Stomach (tissue), 9 donors: Measurements from ENCODE around the gene CPZ. TPM values are rescaled to one million over a fixed set of nuclear protein-coding genes. Genes with fewer than 3 reads are reported as not detected.

Source experiments
- DNase-seq, 2 donors: peaks; one replicate each; pipeline versions ENCODE4 v3.0.0 to v3.0.0-alpha.2; 2013 to 2019
- H3K27ac ChIP-seq, 5 donors: fragments of 200-600 bp in 4 of 5; sonication (generic) in 4 of 5; one replicate each; pipeline ENCODE4 v1.5.1; 2013 to 2019; ENCODE audit warnings: mild to moderate bottlenecking in 1 of 5, moderate library complexity in 1 of 5
- H3K27me3 ChIP-seq, 3 donors: fragments of 200-600 bp; sonication (generic); one replicate each; pipeline ENCODE4 v1.5.1; 2017 to 2019; ENCODE audit warnings: mixed run types in 1 of 3
- H3K36me3 ChIP-seq, 4 donors: fragments of 200-600 bp; sonication (generic); 1 replicate in 3 of 4; 2 replicates in 1 of 4; pipeline ENCODE4 v1.5.1; 2016 to 2019
- H3K4me1 ChIP-seq, 4 donors: fragments of 200-600 bp; sonication (generic); one replicate each; pipeline ENCODE4 v1.5.1; 2016 to 2019
- H3K4me3 ChIP-seq, 4 donors: fragments of 200-600 bp; sonication (generic) in 3 of 4; one replicate each; pipeline ENCODE4 v1.5.1; 2016 to 2019; ENCODE audit warnings: mild to moderate bottlenecking in 1 of 4
- H3K9me3 ChIP-seq, 4 donors: fragments of 200-600 bp; sonication (generic); one replicate each; pipeline ENCODE4 v1.5.1; 2016 to 2019
- EP300 ChIP-seq: sonication (generic); formaldehyde crosslinking; IDR thresholded peaks from one replicate; pipeline ENCODE4 v1.6.1; 2017; ENCODE audit warnings: antibody characterized with exemption
- POLR2A ChIP-seq, 4 donors: fragments of 450-650 bp; IDR thresholded peaks; one replicate each; pipeline ENCODE4 v1.6.1; 2016; ENCODE audit warnings: antibody characterized with exemption in 4 of 4, control low read depth in 2 of 4, mild to moderate bottlenecking in 1 of 4, moderate library complexity in 1 of 4
- POLR2AphosphoS5 ChIP-seq, 3 donors: sonication (generic); formaldehyde crosslinking; IDR thresholded peaks; one replicate each; pipeline ENCODE4 v1.6.1; 2016; ENCODE audit warnings: antibody characterized with exemption in 3 of 3
- WGBS, 5 donors: extraction: QIAGEN DNeasy Blood & Tissue Kit in 3 of 5; methylation state at CpG; one replicate each; pipeline versions ENCODE4 v1.1.5 to v1.1.7; 2013 to 2018; 5-methylcytosine and 5-hydroxymethylcytosine counted together
- intact Hi-C: fragments of 100-400 bp; cut with DNase I; formaldehyde crosslinking; loops from one replicate; pipeline ENCODE4 v1.15.1; 2023; ENCODE audit warnings: low total_unique reads
- polyA plus RNA-seq, 3 donors: library from polyadenylated mRNA; stranded (reverse); fragments of 200-250 nt; gene quantifications; one replicate each; pipeline ENCODE4 v1.2.3, GENCODE V29; 2013
- total RNA-seq, 5 donors: library from RNA; depleted of rRNA; stranded (reverse); fragments of >200 nt; gene quantifications; one replicate each; pipeline versions ENCODE4 v1.1.0 to v1.2.3, GENCODE V29; 2014 to 2016
- TF ChIP-seq, protein P1 (sequence below), 7 experiments: fragments of 450-650 bp in 4 of 7; fragments of 200-600 bp in 3 of 7; sonication (generic) in 3 of 7; IDR thresholded peaks; one replicate each; pipeline ENCODE4 v1.5.1; 2016 to 2019; ENCODE audit warnings: antibody characterized with exemption in 7 of 7, control low read depth in 2 of 7, mild to moderate bottlenecking in 1 of 7
- donor health status: healthy with polysubstance abuse.
- donor health status: Bipolar disorder and iron deficiency.
- donor health status: healthy.

CPZ gene
- total and polyA plus RNA-seq, 8 donors = 0.25 to 13.2 (median 3.3) TPM; not detected in 2

- Histone ChIP-seq H3K27ac (no peak overlapping the region), H3K36me3 (no peaks in the 10 kb centered on the region), H3K27me3 (peaks cover 0 to 44% (median 0%) of the 10 kb centered on the region in 3 donors), H3K4me1 (no peaks in the 10 kb centered on the region), H3K9me3 (no peaks in the 10 kb centered on the region), H3K4me3 (no peak overlapping the region)
- WGBS, 5 donors = 80 to 90% (median 82%) methylated on average over 11 of the region's 11 CpGs
- no peak for DNase-seq
- TF ChIP-seq EP300 = no peak
- no peak for TF ChIP-seq POLR2AphosphoS5 (IDR thresholded peaks at IDR 0.05)
- TF ChIP-seq, protein P1, sequence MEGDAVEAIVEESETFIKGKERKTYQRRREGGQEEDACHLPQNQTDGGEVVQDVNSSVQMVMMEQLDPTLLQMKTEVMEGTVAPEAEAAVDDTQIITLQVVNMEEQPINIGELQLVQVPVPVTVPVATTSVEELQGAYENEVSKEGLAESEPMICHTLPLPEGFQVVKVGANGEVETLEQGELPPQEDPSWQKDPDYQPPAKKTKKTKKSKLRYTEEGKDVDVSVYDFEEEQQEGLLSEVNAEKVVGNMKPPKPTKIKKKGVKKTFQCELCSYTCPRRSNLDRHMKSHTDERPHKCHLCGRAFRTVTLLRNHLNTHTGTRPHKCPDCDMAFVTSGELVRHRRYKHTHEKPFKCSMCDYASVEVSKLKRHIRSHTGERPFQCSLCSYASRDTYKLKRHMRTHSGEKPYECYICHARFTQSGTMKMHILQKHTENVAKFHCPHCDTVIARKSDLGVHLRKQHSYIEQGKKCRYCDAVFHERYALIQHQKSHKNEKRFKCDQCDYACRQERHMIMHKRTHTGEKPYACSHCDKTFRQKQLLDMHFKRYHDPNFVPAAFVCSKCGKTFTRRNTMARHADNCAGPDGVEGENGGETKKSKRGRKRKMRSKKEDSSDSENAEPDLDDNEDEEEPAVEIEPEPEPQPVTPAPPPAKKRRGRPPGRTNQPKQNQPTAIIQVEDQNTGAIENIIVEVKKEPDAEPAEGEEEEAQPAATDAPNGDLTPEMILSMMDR (IDR thresholded peaks at IDR 0.05) = no peak
- TF ChIP-seq POLR2A (IDR thresholded peaks at IDR 0.05) = no peak
- intact Hi-C loops = no loop called here
Observed at GRCh38 chr4:8656185-8656517, 63.6 kb downstream of the CPZ start.

DNA sequence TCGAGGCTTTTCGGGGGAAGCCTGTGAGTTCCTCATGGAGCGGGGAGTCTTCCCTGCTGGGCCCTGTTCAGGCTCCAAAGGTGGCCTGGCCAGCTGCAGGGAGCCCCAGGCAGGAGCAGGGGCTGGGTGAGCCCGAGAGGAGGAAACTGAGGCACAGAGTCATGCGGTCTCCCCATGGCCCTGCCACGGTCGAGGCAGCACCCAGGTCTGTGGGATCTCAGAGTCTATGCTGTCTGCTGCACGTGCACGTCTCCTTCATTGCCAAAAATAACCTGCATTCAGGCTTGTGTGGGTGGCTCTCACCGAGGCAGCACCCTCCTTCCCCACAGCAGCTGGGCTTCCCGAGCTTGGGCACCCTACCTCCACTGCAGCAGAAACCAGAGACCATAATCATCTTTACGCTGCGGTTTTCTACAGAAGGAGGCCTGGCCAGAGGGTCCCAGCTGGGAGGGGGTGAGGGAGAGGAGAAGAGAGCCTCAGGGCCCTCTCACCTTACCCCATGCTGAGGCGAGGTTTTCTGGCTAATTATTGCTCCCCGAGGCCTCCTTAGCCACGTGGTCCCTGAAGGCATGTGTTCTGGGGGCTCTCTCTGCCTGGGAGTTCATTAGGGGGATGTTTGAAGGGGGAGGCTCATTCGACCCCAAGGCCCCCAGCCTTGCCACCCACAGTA lies 64.3 kb downstream of the CPZ start:
- WGBS, 5 donors = 65 to 80% (median 71%) methylated on average over 12 to 17 of the region's 17 CpGs
- no peak for DNase-seq
- H3K27ac ChIP-seq = no peak overlapping the region
- H3K4me1 ChIP-seq = no peaks in the 10 kb centered on the region
- TF ChIP-seq POLR2AphosphoS5 (IDR thresholded peaks at IDR 0.05) (no peak), POLR2A (IDR thresholded peaks at IDR 0.05) (no peak), EP300 (no peak)
- TF ChIP-seq, protein P1 (IDR thresholded peaks at IDR 0.05) = no peak
- intact Hi-C loops = no loop called here
- no peaks in the 10 kb centered on the region for H3K36me3 ChIP-seq
- no peak overlapping the region for H3K4me3 ChIP-seq
- peaks cover 0 to 39% (median 0%) of the 10 kb centered on the region in 3 donors for H3K27me3 ChIP-seq
- no peaks in the 10 kb centered on the region for H3K9me3 ChIP-seq

GRCh38 chr4:8657381-8658088 lies 65.0 kb downstream of the CPZ start:
- TF ChIP-seq POLR2A (IDR thresholded peaks at IDR 0.05) = no peak
- TF ChIP-seq, protein P1 (IDR thresholded peaks at IDR 0.05) = no peak
- no peak for TF ChIP-seq EP300
- no peak for TF ChIP-seq POLR2AphosphoS5 (IDR thresholded peaks at IDR 0.05)
- H3K27ac ChIP-seq = no peak overlapping the region
- H3K36me3 ChIP-seq = no peaks in the 10 kb centered on the region
- H3K9me3 ChIP-seq = no peaks in the 10 kb centered on the region
- no peak overlapping the region for H3K4me3 ChIP-seq
- DNase-seq = no peak
- peaks cover 0 to 37% (median 0%) of the 10 kb centered on the region in 3 donors for H3K27me3 ChIP-seq
- intact Hi-C loops = no loop called here
- WGBS, 5 donors = 62 to 74% (median 73%) methylated on average over 6 to 11 of the region's 11 CpGs
- H3K4me1 ChIP-seq = no peaks in the 10 kb centered on the region

DNA sequence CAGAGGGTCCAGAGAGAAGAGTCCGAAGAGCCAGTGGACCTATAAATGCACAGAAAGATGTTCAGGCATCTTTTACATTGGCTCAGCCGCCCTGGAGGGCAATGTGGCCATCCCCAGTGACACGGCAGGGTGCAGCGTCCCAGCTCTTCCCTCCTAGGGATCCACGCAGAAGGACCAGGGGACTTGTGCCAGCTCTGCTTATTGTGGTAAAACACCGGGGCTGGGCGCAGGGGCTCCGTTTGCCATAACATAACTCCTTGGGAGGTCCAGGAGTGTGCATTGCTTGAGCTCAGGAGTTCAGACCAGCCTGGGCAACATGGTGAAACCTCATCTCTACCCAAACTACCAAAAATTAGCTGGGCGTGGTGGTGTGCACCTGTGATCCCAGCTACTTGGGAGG lies 70.2 kb downstream of the CPZ start:
- intact Hi-C loops = no loop called here
- TF ChIP-seq, protein P1 (IDR thresholded peaks at IDR 0.05) = no peak
- no peak for TF ChIP-seq EP300
- TF ChIP-seq POLR2AphosphoS5 (IDR thresholded peaks at IDR 0.05) = no peak
- TF ChIP-seq POLR2A (IDR thresholded peaks at IDR 0.05) = no peak

More for the DNA sequence above, 70.2 kb downstream of the CPZ start:
- no peaks in the 10 kb centered on the region for H3K4me1 ChIP-seq
- H3K4me3 ChIP-seq = no peak overlapping the region
- H3K9me3 ChIP-seq = no peaks in the 10 kb centered on the region
- H3K36me3 ChIP-seq = no peaks in the 10 kb centered on the region
- H3K27me3 ChIP-seq = peaks cover 0 to 49% (median 12%) of the 10 kb centered on the region in 3 donors
- no peak overlapping the region for H3K27ac ChIP-seq
- WGBS, 5 donors = 78 to 90% (median 84%) methylated on average over 8 to 9 of the region's 9 CpGs
- no peak for DNase-seq
